GM12892 (cell line): ENCODE data around the gene CASQ2.

ENCODE experiments used
- DNase-seq: peaks from one replicate; pipeline ENCODE4 v3.0.0; 2011; ENCODE audit not compliant: insufficient read length
- FAIRE-seq: peaks from 2 replicates; lab custom pipeline; 2011; peaks lifted over from hg19 to GRCh38; lab: Jason Lieb, UNC
- POLR2A ChIP-seq: IDR thresholded peaks from 2 replicates; pipeline ENCODE4 v1.6.1; 2011; ENCODE audit warnings: low read depth, low read length, control low read depth
- POLR2AphosphoS5 ChIP-seq: IDR thresholded peaks from 2 replicates; pipeline ENCODE4 v1.6.1; 2011; ENCODE audit warnings: low read depth, low read length, control low read depth
- TAF1 ChIP-seq: IDR thresholded peaks from 2 replicates; pipeline ENCODE4 v1.6.1; 2011; ENCODE audit warnings: low read depth, mild to moderate bottlenecking, control low read depth, low read length, borderline replicate concordance

Gene CASQ2

GRCh38 chr1:115705963-115706362 is 62.6 kb downstream of the CASQ2 start:
- DNase-seq (no peak), FAIRE-seq (no peak)
- TF ChIP-seq TAF1, result no peak
- TF ChIP-seq POLR2AphosphoS5, result no peak
- no peak for TF ChIP-seq POLR2A

- FAIRE-seq, result no peak
- DNase-seq, result no peak
- TF ChIP-seq POLR2AphosphoS5, result no peak
- no peak for TF ChIP-seq TAF1
- no peak for TF ChIP-seq POLR2A
Measured at GRCh38 chr1:115705085-115705951, 63.2 kb downstream of the CASQ2 start.

- FAIRE-seq (no peak), DNase-seq (no peak)
- no peak for TF ChIP-seq POLR2AphosphoS5
- no peak for TF ChIP-seq POLR2A
- TF ChIP-seq TAF1, result no peak
Measured at GRCh38 chr1:115702959-115703358, 65.6 kb downstream of the CASQ2 start.

- no peak for FAIRE-seq
- DNase-seq, result no peak
- TF ChIP-seq TAF1, result no peak
- no peak for TF ChIP-seq POLR2AphosphoS5
- no peak for TF ChIP-seq POLR2A
Measured at GRCh38 chr1:115701090-115701489, 67.4 kb downstream of the CASQ2 start.

GRCh38 chr1:115697619-115698018 is 70.9 kb downstream of the CASQ2 start:
- FAIRE-seq, result no peak
- TF ChIP-seq TAF1, result no peak
- TF ChIP-seq POLR2AphosphoS5, result no peak
- TF ChIP-seq POLR2A, result no peak
- no peak for DNase-seq

- TF ChIP-seq POLR2AphosphoS5 (no peak), TAF1 (no peak), POLR2A (no peak)
- DNase-seq (no peak), FAIRE-seq (no peak)
Measured at GRCh38 chr1:115694805-115695204, 73.7 kb downstream of the CASQ2 start.

- TF ChIP-seq POLR2AphosphoS5, result no peak
- TF ChIP-seq POLR2A, result no peak
- TF ChIP-seq TAF1, result no peak
- no peak for FAIRE-seq
- no peak for DNase-seq
Measured at GRCh38 chr1:115692224-115692623, 76.3 kb downstream of the CASQ2 start.

GRCh38 chr1:115690972-115691371 is 77.5 kb downstream of the CASQ2 start:
- no peak for FAIRE-seq
- TF ChIP-seq TAF1 (no peak), POLR2AphosphoS5 (no peak), POLR2A (no peak)
- no peak for DNase-seq

- no peak for TF ChIP-seq POLR2AphosphoS5
- no peak for TF ChIP-seq POLR2A
- TF ChIP-seq TAF1, result no peak
- FAIRE-seq (no peak), DNase-seq (no peak)
Measured at GRCh38 chr1:115687744-115688143, 80.8 kb downstream of the CASQ2 start.

- no peak for FAIRE-seq
- TF ChIP-seq TAF1 (no peak), POLR2A (no peak), POLR2AphosphoS5 (no peak)
- no peak for DNase-seq
Measured at GRCh38 chr1:115685029-115685705, 83.3 kb downstream of the CASQ2 start.

GRCh38 chr1:115682792-115683191 is 85.7 kb downstream of the CASQ2 start:
- FAIRE-seq, result no peak

GRCh38 chr1:115680730-115681111 is 87.8 kb downstream of the CASQ2 start:
- no peak for FAIRE-seq
- no peak for TF ChIP-seq POLR2AphosphoS5
- TF ChIP-seq TAF1, result no peak
- TF ChIP-seq POLR2A, result no peak
- DNase-seq, result no peak

More at GRCh38 chr1:115682792-115683191, 85.7 kb downstream of the CASQ2 start:
- no peak for TF ChIP-seq TAF1
- DNase-seq, result no peak
